ENCODE measurements around the gene MAPT.

The MAPT gene

DNA sequence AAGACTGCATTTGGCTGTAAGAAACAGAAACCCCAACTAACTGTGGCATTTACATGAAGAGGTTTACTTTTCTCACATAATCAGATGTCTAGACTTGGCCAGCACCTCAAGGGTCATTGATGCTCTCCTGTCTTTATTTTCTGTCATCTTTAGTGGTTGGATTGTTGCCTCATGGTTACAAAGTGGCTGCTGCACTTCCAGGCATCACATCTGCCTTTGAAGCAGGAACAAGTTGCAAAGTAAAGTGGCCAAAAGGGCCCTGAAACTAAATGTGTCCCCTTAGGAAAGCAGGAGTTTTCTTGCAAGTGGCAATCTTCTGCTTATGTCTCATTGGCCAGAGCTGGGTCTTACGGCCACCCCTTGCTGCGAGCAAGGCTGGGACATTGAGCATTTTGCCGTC, 78.2 kb downstream of the MAPT start:
- DNase-seq (ENCODE audit: low read depth in 2 of 2) = no peak
- no peak for TF ChIP-seq CTCF (IDR thresholded peaks at IDR 0.05; ENCODE audit: low read depth, low read length)
- no peak overlapping the region for H3K4me3 ChIP-seq (replicated peaks in 1 of 2; ENCODE audit: low read depth in 2 of 2, low read length in 2 of 2)

DNA sequence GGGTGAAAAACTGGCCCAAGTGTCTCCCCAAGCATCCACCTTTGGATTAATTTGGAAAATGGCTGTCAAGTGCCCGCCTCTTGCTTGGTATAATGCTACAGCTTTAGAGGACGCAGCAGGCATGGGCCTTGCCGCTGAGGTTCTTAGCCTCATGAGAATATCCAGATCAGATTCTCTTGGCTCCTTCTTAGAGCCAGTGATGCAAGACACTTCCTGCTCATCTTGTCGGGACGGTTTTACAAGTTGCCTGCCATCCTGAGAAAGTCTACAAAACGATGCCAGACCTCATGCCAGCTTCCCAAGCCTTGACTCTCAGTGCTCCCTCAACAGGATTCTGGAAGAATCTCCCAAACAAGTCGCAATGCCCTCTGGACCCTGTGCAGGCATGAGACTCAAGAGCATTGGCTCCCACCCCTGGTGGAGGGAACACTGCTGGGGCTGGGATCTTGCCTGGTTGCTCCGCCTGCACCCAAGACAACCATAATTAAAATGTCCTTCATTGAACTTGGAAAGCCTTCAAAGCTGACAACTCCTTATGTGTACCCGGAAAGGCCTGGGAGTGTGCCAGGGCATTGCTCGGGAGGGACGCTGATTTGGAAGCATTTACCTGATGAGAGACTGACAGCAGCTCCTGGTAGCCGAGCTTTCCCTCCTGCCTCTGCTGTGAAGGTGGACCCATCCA, 78.9 kb downstream of the MAPT start:
- no peak for TF ChIP-seq CTCF (IDR thresholded peaks at IDR 0.05; ENCODE audit: low read depth, low read length)
- DNase-seq (ENCODE audit: low read depth in 2 of 2) = no peak
- H3K4me3 ChIP-seq (replicated peaks in 1 of 2; ENCODE audit: low read depth in 2 of 2, low read length in 2 of 2) = no peak overlapping the region

- H3K4me3 ChIP-seq (replicated peaks in 1 of 2; ENCODE audit: low read depth in 2 of 2, low read length in 2 of 2) = no peak overlapping the region
- no peak for DNase-seq (ENCODE audit: low read depth in 2 of 2)
- no peak for TF ChIP-seq CTCF (IDR thresholded peaks at IDR 0.05; ENCODE audit: low read depth, low read length)
Measured at GRCh38 chr17:45973946-45974859, 79.8 kb downstream of the MAPT start.

GRCh38 chr17:45974916-45975630, 80.7 kb downstream of the MAPT start:
- TF ChIP-seq CTCF (IDR thresholded peaks at IDR 0.05; ENCODE audit: low read depth, low read length) = no peak
- no peak for DNase-seq (ENCODE audit: low read depth in 2 of 2)
- no peak overlapping the region for H3K4me3 ChIP-seq (replicated peaks in 1 of 2; ENCODE audit: low read depth in 2 of 2, low read length in 2 of 2)

- H3K4me3 ChIP-seq (replicated peaks in 1 of 2; ENCODE audit: low read depth in 2 of 2, low read length in 2 of 2) = no peak overlapping the region
- no peak for DNase-seq (ENCODE audit: low read depth in 2 of 2)
- no peak for TF ChIP-seq CTCF (IDR thresholded peaks at IDR 0.05; ENCODE audit: low read depth, low read length)
Measured at GRCh38 chr17:45975640-45976295, 81.4 kb downstream of the MAPT start.

- no peak overlapping the region for H3K4me3 ChIP-seq (replicated peaks in 1 of 2; ENCODE audit: low read depth in 2 of 2, low read length in 2 of 2)
- no peak for DNase-seq (ENCODE audit: low read depth in 2 of 2)
- TF ChIP-seq CTCF (IDR thresholded peaks at IDR 0.05; ENCODE audit: low read depth, low read length) = no peak
Measured at GRCh38 chr17:45976391-45976754, 82.0 kb downstream of the MAPT start.
